Suprapubic skin (tissue), 3 donors: ENCODE measurements around the gene SLC6A19.

Source experiments
- CTCF ChIP-seq, 2 donors: fragments of 200-600 bp in 1 of 2; fragments of 450-650 bp in 1 of 2; sonication (generic) in 1 of 2; IDR thresholded peaks; one replicate each; pipeline ENCODE4 v1.5.1; 2016 to 2019; ENCODE audit warnings: antibody characterized with exemption in 2 of 2, mild to moderate bottlenecking in 1 of 2, moderate library complexity in 1 of 2
- EP300 ChIP-seq: sonication (generic); formaldehyde crosslinking; IDR thresholded peaks from one replicate; pipeline ENCODE4 v1.6.1; 2017; ENCODE audit warnings: antibody characterized with exemption
- POLR2A ChIP-seq, 2 donors: fragments of 450-650 bp; IDR thresholded peaks; one replicate each; pipeline ENCODE4 v1.6.1; 2017; ENCODE audit warnings: antibody characterized with exemption in 2 of 2, mild to moderate bottlenecking in 2 of 2, moderate library complexity in 2 of 2

GRCh38 chr5:1167361-1167727 is 34.1 kb upstream of the SLC6A19 start:
- TF ChIP-seq CTCF (IDR thresholded peaks at IDR 0.05): no peak
- TF ChIP-seq POLR2A (IDR thresholded peaks at IDR 0.05): no peak
- TF ChIP-seq EP300: no peak
